OCI-LY7 (cell line): ENCODE measurements around the gene CEP57L1. TPM values are rescaled to one million over a fixed set of nuclear protein-coding genes. Genes with fewer than 3 reads are reported as not detected.

Experiments
- BruUV-seq: library from RNA; stranded (reverse); fragments of 400-500 nt; replicated peaks from 2 replicates; lab custom pipeline; 2021; lab: Mats Ljungman, UMichigan
- CTCF ChIA-PET: fragments of 300-600 bp; sonication (Branson Sonifier 250); formaldehyde crosslinking; loops from one replicate; lab custom pipeline; 2022; ENCODE audit warnings: antibody characterized with exemption; ENCODE audit not compliant: unreplicated experiment; lab: Charles Lee
- POLR2A ChIA-PET: fragments of 300-600 bp; sonication (Branson Sonifier 250); formaldehyde crosslinking; loops from one replicate; lab custom pipeline; 2022; ENCODE audit warnings: antibody characterized with exemption; lab: Charles Lee
- DNase-seq: peaks from one replicate; pipeline ENCODE4 v3.0.0-alpha.2; 2015; ENCODE audit warnings: low spot score
- H2AFZ ChIP-seq: fragments of 200-600 bp; sonication (generic), shearing (Covaris generic); 2 replicates; pipeline ENCODE4 v1.6.1; 2014; ENCODE audit warnings: mild to moderate bottlenecking, antibody characterized with exemption, low read length, moderate library complexity
- H3K27ac ChIP-seq: fragments of 200-600 bp; sonication (generic); 2 replicates; pipeline ENCODE4 v1.5.1; 2014; ENCODE audit warnings: mixed run types, low read depth, mild to moderate bottlenecking, moderate library complexity, low read length, inconsistent platforms; ENCODE audit not compliant: poor library complexity, severe bottlenecking
- H3K36me3 ChIP-seq: fragments of 200-600 bp; sonication (generic); 2 replicates; pipeline ENCODE4 v1.6.1; 2014; ENCODE audit warnings: mild to moderate bottlenecking, antibody characterized with exemption, low read length, moderate library complexity, mixed read lengths; ENCODE audit not compliant: insufficient read depth
- H3K4me1 ChIP-seq: fragments of 200-600 bp; sonication (generic); 2 replicates; pipeline ENCODE4 v1.5.1; 2014; ENCODE audit warnings: mild to moderate bottlenecking, low read length; ENCODE audit not compliant: insufficient read depth, poor library complexity, severe bottlenecking
- H3K4me2 ChIP-seq: fragments of 200-600 bp; sonication (generic); 2 replicates; pipeline ENCODE4 v1.6.1; 2014; ENCODE audit warnings: mild to moderate bottlenecking, low read length
- H3K4me3 ChIP-seq: fragments of 200-600 bp; sonication (generic); 2 replicates; pipeline ENCODE4 v1.5.1; 2014; ENCODE audit warnings: mild to moderate bottlenecking, low read depth, low read length; ENCODE audit not compliant: poor library complexity, severe bottlenecking
- H3K79me2 ChIP-seq: fragments of 200-600 bp; sonication (generic); 2 replicates; pipeline ENCODE4 v1.6.1; 2016; ENCODE audit warnings: low read depth, mild to moderate bottlenecking, low read length, moderate library complexity, mixed read lengths; ENCODE audit not compliant: insufficient read depth
- H3K9me2 ChIP-seq: fragments of 200-600 bp; sonication (generic); 2 replicates; pipeline ENCODE4 v1.6.1; 2016; ENCODE audit warnings: mild to moderate bottlenecking, low read length, mixed read lengths; ENCODE audit not compliant: insufficient read depth
- H3K9me3 ChIP-seq: fragments of 200-600 bp; sonication (generic); 2 replicates; pipeline ENCODE4 v1.6.1; 2014; ENCODE audit warnings: mild to moderate bottlenecking, mixed run types, low read length, mixed read lengths
- H4K20me1 ChIP-seq: fragments of 200-600 bp; sonication (generic); 2 replicates; pipeline ENCODE4 v1.6.1; 2014; ENCODE audit warnings: mild to moderate bottlenecking, antibody characterized with exemption, low read length, moderate library complexity, mixed read lengths; ENCODE audit not compliant: insufficient read depth
- CTCF ChIP-seq: fragments of 200-600 bp; sonication (generic); conservative IDR thresholded peaks from 2 replicates; pipeline ENCODE4 v1.5.1; 2014; ENCODE audit warnings: mild to moderate bottlenecking, antibody characterized with exemption, low read length, moderate library complexity, mixed read lengths
- EZH2phosphoT487 ChIP-seq: fragments of 200-600 bp; sonication (generic); IDR thresholded peaks from 2 replicates; pipeline ENCODE4 v1.6.1; 2018; ENCODE audit warnings: low read depth, borderline replicate concordance, mild to moderate bottlenecking, mixed run types, antibody characterized with exemption, low read length, moderate library complexity, mixed read lengths
- intact Hi-C: fragments of 100-400 bp; cut with micrococcal nuclease; formaldehyde crosslinking; loops from one replicate; pipeline ENCODE4 v1.10.0; 2022; ENCODE audit not compliant: unreplicated experiment
- total RNA-seq, 2 experiments: library from RNA; depleted of rRNA in 1 of 2; stranded (reverse); fragments of >200 nt in 1 of 2; shearing (Covaris generic) in 1 of 2; gene quantifications; 2 replicates each; pipeline ENCODE4 v1.2.3, GENCODE V29; 2014 to 2022

Gene CEP57L1
- total RNA-seq, 2 experiments from 2014 or later: 22.7 to 28.2 TPM

GRCh38 chr6:109081026-109081425, 14.3 kb upstream of the CEP57L1 start:
- no peak overlapping the region for H3K4me3 ChIP-seq
- BruUV-seq: no TSS peak
- peak overlapping the region; percentile 86 for H3K27ac ChIP-seq
- peaks cover 78% of the 10 kb centered on the region; the same call in 1 of the 2 replicates for H3K79me2 ChIP-seq
- no peaks in the 10 kb centered on the region for H4K20me1 ChIP-seq
- POLR2A ChIA-PET: interaction anchor here (0.5 to 4.3 kb wide), 4 partner anchors 10 to 1213 kb away, joined by 3 to 54 read pairs (median 8); partner anchors contain the start of genes CEP57L1 and SESN1
- intact Hi-C loops: no loop called here
- no peaks in the 10 kb centered on the region for H3K9me3 ChIP-seq
- H3K4me2 ChIP-seq: peak overlapping the region; percentile 48
- H3K9me2 ChIP-seq: no peaks in the 10 kb centered on the region
- DNase-seq: no peak
- H2AFZ ChIP-seq: no peak overlapping the region; the same call in 1 of the 2 replicates
- no peaks in the 10 kb centered on the region for H3K36me3 ChIP-seq
- CTCF ChIA-PET: no interaction called here
- peaks cover 84% of the 10 kb centered on the region for H3K4me1 ChIP-seq
- no peak for TF ChIP-seq CTCF
- TF ChIP-seq EZH2phosphoT487: no peak

DNA sequence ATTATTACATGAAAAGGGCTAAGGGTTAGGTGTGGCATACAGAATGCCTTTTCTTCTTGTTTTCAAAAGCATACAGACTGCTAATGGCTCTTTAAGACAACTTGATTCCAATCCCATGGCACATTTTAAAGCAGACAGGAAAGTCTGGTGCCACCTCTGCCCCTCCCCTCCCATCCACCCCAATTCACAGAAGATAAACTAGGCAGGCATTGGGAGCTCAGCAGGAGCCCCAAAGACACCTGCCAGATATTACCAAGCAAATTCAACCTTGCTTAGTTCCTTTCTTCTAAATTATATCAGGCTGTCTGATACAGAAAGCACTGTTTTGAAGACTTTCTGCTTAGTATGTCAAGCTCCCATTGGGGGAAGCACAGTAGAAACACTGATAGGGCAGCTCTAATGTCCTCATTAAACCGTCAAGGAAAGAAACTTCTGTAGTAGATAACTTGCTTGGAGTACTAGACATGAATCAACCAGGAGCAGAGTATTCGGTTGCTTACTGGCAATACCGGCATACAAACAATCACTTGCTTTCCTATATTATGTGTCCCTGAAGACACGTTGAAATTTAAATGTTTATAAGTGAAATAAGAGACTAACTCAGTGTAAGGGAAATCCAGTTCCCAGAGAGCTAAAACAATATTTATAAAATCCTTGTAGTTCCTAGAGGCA, 13.7 kb upstream of the CEP57L1 start:
- Histone ChIP-seq H3K4me1 (peaks cover 78% of the 10 kb centered on the region), H4K20me1 (no peaks in the 10 kb centered on the region), H3K27ac (peak overlapping the region; percentile 86), H3K9me2 (no peaks in the 10 kb centered on the region), H3K4me2 (peak overlapping the region; percentile 48), H3K79me2 (peaks cover 84% of the 10 kb centered on the region; the same call in 1 of the 2 replicates), H3K4me3 (no peak overlapping the region), H2AFZ (peak overlapping the region; percentile 32; the same call in 1 of the 2 replicates), H3K9me3 (no peaks in the 10 kb centered on the region), H3K36me3 (no peaks in the 10 kb centered on the region)
- peak; percentile 37 for DNase-seq
- CTCF ChIA-PET: no interaction called here
- TF ChIP-seq CTCF (no peak), EZH2phosphoT487 (no peak)
- POLR2A ChIA-PET: interaction anchor here (0.6 to 4.3 kb wide), 4 partner anchors 10 to 718 kb away, joined by 3 to 54 read pairs (median 8); partner anchors contain the start of genes CEP57L1 and SESN1
- intact Hi-C loops: loop anchor here (2.0 kb wide), 1 partner anchor 301 kb away; the partner anchor contains the start of gene CD164
- no TSS peak for BruUV-seq
